ENCODE data around the gene GABARAPL1.

Gene GABARAPL1

DNA sequence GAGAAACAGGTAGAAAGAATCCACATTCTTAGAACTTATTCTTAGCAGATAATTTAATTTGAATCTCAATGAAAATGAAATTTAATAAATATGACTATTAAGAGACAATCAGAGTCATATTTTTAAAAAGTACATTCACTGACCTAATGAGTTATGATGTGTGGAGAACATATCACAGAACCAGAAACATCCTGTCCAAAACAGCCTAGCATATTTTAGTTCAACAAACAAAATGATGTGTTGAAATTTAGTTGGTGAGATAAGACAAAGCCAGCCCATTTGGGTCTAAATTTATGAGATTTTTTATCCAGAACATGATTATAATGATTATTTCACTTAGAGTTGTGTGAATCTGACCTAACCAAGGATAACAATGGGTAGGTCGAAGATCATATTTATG, 25.8 kb downstream of the GABARAPL1 start:
- peaks cover 6 to 7% of the 10 kb centered on the region in 2 experiments for H3K4me1 ChIP-seq (ENCODE audit: control insufficient read depth in 1 of 2, insufficient read depth in 1 of 2, low read depth in 1 of 2, low read length in 1 of 2)
- no peaks in the 10 kb centered on the region for H3K9me3 ChIP-seq
- TF ChIP-seq, protein P1, sequence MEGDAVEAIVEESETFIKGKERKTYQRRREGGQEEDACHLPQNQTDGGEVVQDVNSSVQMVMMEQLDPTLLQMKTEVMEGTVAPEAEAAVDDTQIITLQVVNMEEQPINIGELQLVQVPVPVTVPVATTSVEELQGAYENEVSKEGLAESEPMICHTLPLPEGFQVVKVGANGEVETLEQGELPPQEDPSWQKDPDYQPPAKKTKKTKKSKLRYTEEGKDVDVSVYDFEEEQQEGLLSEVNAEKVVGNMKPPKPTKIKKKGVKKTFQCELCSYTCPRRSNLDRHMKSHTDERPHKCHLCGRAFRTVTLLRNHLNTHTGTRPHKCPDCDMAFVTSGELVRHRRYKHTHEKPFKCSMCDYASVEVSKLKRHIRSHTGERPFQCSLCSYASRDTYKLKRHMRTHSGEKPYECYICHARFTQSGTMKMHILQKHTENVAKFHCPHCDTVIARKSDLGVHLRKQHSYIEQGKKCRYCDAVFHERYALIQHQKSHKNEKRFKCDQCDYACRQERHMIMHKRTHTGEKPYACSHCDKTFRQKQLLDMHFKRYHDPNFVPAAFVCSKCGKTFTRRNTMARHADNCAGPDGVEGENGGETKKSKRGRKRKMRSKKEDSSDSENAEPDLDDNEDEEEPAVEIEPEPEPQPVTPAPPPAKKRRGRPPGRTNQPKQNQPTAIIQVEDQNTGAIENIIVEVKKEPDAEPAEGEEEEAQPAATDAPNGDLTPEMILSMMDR (IDR thresholded peaks at IDR 0.05): no peak
- H3K27ac ChIP-seq: no peak overlapping the region
- no peak overlapping the region for H3K4me3 ChIP-seq (ENCODE audit: low read depth in 1 of 2, low read length in 1 of 2)
- no peaks in the 10 kb centered on the region for H3K36me3 ChIP-seq
- no peaks in the 10 kb centered on the region for H3K27me3 ChIP-seq

DNA sequence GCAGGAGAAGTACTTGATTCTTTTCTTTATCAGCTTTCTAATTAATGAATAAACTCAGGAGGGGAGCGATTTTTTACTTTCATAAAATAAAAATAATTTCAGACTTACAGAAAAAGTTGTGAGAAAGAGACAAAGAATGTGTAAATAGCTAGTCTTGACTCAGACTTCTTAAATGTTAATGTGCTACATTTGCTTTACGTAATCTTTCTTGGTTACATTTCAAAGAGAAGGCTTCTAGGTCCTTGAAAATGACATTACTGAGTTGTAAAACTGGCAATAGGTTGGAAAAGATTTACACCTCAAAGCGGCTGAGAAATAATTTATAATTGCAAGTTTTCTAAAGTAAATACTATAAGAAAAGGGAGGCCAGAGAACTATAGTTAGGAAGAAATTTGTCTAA, 28.6 kb downstream of the GABARAPL1 start:
- Histone ChIP-seq H3K36me3 (no peaks in the 10 kb centered on the region), H3K4me3 (ENCODE audit: low read depth in 1 of 2, low read length in 1 of 2) (no peak overlapping the region), H3K27ac (no peak overlapping the region), H3K27me3 (no peaks in the 10 kb centered on the region), H3K4me1 (ENCODE audit: control insufficient read depth in 1 of 2, insufficient read depth in 1 of 2, low read depth in 1 of 2, low read length in 1 of 2) (peaks cover 14% of the 10 kb centered on the region in 2 experiments), H3K9me3 (no peaks in the 10 kb centered on the region)
- TF ChIP-seq, protein P1 (IDR thresholded peaks at IDR 0.05): no peak

DNA sequence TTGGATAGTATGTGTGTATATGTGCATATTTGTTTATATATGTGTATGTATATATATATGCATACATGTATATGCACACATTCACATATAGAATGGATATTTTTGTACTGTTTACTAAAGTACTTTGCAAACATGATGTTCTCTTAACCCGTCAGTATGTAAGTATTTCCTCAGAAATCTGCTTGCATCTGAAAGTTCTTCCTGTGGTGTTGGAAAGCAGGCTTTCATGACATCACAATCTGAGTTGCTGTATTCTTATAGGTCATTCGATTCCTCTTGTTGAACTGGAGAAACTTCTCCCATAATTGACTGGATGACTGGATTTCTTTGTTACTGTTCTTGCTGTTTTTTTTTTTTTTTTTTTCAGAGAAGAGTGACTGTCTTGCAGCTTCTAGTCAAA, 29.1 kb downstream of the GABARAPL1 start:
- H3K4me1 ChIP-seq (ENCODE audit: control insufficient read depth in 1 of 2, insufficient read depth in 1 of 2, low read depth in 1 of 2, low read length in 1 of 2): peaks cover 14% of the 10 kb centered on the region in 2 experiments
- H3K27me3 ChIP-seq: no peaks in the 10 kb centered on the region
- H3K36me3 ChIP-seq: no peaks in the 10 kb centered on the region
- no peak overlapping the region for H3K4me3 ChIP-seq (ENCODE audit: low read depth in 1 of 2, low read length in 1 of 2)
- H3K9me3 ChIP-seq: no peaks in the 10 kb centered on the region
- TF ChIP-seq, protein P1 (IDR thresholded peaks at IDR 0.05): no peak
- H3K27ac ChIP-seq: no peak overlapping the region

DNA sequence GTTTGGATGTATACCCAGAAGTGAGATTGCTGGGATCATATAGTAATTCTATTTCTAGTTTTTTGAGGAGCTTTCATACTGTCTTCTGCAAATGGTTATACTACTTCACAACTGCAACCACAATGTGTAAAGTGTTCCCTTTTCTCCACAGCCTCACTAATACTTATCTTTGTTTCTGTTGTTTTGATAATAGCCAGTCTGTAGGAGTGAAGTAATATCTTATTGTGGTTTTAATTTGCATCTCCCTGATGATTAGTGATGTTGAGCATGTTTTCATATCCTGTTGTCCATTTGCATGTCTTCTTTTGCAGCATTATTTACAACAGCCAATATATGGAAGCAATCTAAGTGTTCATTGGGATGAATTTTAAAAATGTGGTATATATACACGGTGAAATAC, 29.9 kb downstream of the GABARAPL1 start:
- no peaks in the 10 kb centered on the region for H3K9me3 ChIP-seq
- TF ChIP-seq, protein P1 (IDR thresholded peaks at IDR 0.05): no peak
- no peaks in the 10 kb centered on the region for H3K36me3 ChIP-seq
- peaks cover 14% of the 10 kb centered on the region in 2 experiments for H3K4me1 ChIP-seq (ENCODE audit: control insufficient read depth in 1 of 2, insufficient read depth in 1 of 2, low read depth in 1 of 2, low read length in 1 of 2)
- H3K4me3 ChIP-seq (ENCODE audit: low read depth in 1 of 2, low read length in 1 of 2): no peak overlapping the region
- no peak overlapping the region for H3K27ac ChIP-seq
- no peaks in the 10 kb centered on the region for H3K27me3 ChIP-seq

DNA sequence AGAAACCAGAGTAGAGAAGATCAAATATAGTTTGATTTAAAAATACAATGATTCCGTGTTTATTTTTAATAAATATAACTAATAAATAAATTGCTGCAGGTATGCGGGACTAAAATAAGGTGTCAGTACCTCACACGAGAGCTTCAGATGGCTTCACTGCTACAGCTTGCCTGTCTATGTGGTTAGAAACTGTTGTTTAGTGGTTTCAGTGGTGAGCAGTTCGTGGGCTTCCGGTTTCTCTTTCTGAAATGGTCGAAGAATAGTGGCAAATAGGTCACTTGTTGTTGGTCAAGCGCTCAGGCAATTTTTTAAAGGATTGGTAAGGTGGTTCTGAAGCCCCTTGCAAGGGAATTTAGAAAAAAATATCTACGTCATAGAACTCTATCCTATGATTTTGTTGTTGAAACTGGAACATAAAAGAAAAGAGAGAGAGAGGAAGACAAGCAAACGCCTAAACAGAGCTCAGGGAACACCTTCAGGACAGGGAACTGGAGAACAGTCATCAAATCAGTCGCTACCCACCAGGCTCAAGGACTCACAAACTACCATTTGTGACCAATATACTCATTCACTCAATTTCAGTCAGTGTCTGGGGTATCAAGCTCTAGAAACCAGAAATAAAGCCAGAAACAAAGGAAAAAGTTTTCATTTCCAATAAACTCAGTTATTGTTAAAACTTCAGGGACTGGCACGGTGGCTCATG, 31.3 kb downstream of the GABARAPL1 start:
- Histone ChIP-seq H3K4me3 (ENCODE audit: low read depth in 1 of 2, low read length in 1 of 2) (peak overlapping the region; percentile 37 to 46), H3K27me3 (no peaks in the 10 kb centered on the region), H3K4me1 (ENCODE audit: control insufficient read depth in 1 of 2, insufficient read depth in 1 of 2, low read depth in 1 of 2, low read length in 1 of 2) (peaks cover 14% of the 10 kb centered on the region in 2 experiments), H3K36me3 (no peaks in the 10 kb centered on the region), H3K27ac (peak overlapping the region; percentile 35), H3K9me3 (no peaks in the 10 kb centered on the region)
- TF ChIP-seq, protein P1 (IDR thresholded peaks at IDR 0.05): no peak
